NCI-H1436 treated with DMSO at 0.1 percent for 48 hours (cell line): Measurements from ENCODE around the gene MSL1.

Experiments used
- DNase-seq: peaks from one replicate; lab custom pipeline; 2025; lab: John Stamatoyannopoulos, UW

MSL1 gene

GRCh38 chr17:40090237-40091119 lies 31.3 kb upstream of the MSL1 start:
- no peak for DNase-seq

- no peak for DNase-seq
These were observed 29.9 kb upstream of the MSL1 start for GRCh38 chr17:40091691-40092397.

GRCh38 chr17:40092581-40092980 lies 29.2 kb upstream of the MSL1 start:
- DNase-seq, result no peak

- DNase-seq, result no peak
These were observed 28.7 kb upstream of the MSL1 start for GRCh38 chr17:40093005-40093579.

- no peak for DNase-seq
These were observed 28.1 kb upstream of the MSL1 start for GRCh38 chr17:40093580-40094201.

GRCh38 chr17:40094874-40095273 lies 26.9 kb upstream of the MSL1 start:
- no peak for DNase-seq

GRCh38 chr17:40095351-40095943 lies 26.3 kb upstream of the MSL1 start:
- no peak for DNase-seq

- no peak for DNase-seq
These were observed 25.6 kb upstream of the MSL1 start for GRCh38 chr17:40095944-40096791.

- no peak for DNase-seq
These were observed 24.7 kb upstream of the MSL1 start for GRCh38 chr17:40097087-40097486.

GRCh38 chr17:40097931-40098845 lies 23.6 kb upstream of the MSL1 start:
- no peak for DNase-seq

- peak; percentile 96 for DNase-seq
These were observed 22.7 kb upstream of the MSL1 start for GRCh38 chr17:40098846-40099618.

- no peak for DNase-seq
These were observed 22.0 kb upstream of the MSL1 start for GRCh38 chr17:40099619-40100418.

GRCh38 chr17:40100419-40100668 lies 21.4 kb upstream of the MSL1 start, which contains the start of gene NR1D1:
Gene NR1D1, minus strand, starts transcription at chr17:40100589. Its CDS starts 495 bp downstream, at chr17:40100094.
- no peak for DNase-seq

GRCh38 chr17:40100669-40101366 lies 21.0 kb upstream of the MSL1 start:
- DNase-seq, result peak; percentile 95

GRCh38 chr17:40101367-40102210 lies 20.2 kb upstream of the MSL1 start:
- DNase-seq, result no peak

GRCh38 chr17:40103071-40103661 lies 18.6 kb upstream of the MSL1 start:
- DNase-seq, result no peak

GRCh38 chr17:40103688-40104087 lies 18.1 kb upstream of the MSL1 start:
- DNase-seq, result no peak
